Keratinocyte (primary cell): Measurements from ENCODE around the gene NPVF. TPM values are rescaled to one million over a fixed set of nuclear protein-coding genes. Genes with fewer than 3 reads are reported as not detected.

Experiments used
- DNase-seq: peaks from one replicate; pipeline ENCODE4 v3.0.0-alpha.2; 2011; ENCODE audit warnings: low read depth, missing footprints, low spot score
- FAIRE-seq: peaks from 2 replicates; lab custom pipeline; 2011; peaks lifted over from hg19 to GRCh38; lab: Jason Lieb, UNC
- H2AFZ ChIP-seq: 2 replicates; pipeline ENCODE4 v1.6.0; 2012; ENCODE audit warnings: low read length, control low read depth, inconsistent platforms; ENCODE audit not compliant: control insufficient read depth
- H3K27ac ChIP-seq: 2 replicates; pipeline ENCODE4 v1.5.1; 2011; ENCODE audit warnings: low read length; ENCODE audit not compliant: control insufficient read depth, insufficient read depth
- H3K27me3 ChIP-seq: 3 replicates; pipeline ENCODE4 v1.6.0; 2011; ENCODE audit warnings: low read length; ENCODE audit not compliant: control insufficient read depth, insufficient read depth; ENCODE audit errors: extremely low read depth
- H3K36me3 ChIP-seq, 2 experiments: 2 replicates in 1 of 2; 3 replicates in 1 of 2; pipeline ENCODE4 v1.5.1; 2011; ENCODE audit warnings: low read length in 2 of 2, mild to moderate bottlenecking in 1 of 2; ENCODE audit not compliant: control insufficient read depth in 2 of 2, insufficient read depth in 2 of 2; ENCODE audit errors: extremely low read depth in 1 of 2
- H3K4me1 ChIP-seq: 3 replicates; pipeline ENCODE4 v1.5.1; 2011; ENCODE audit warnings: low read length; ENCODE audit not compliant: control insufficient read depth, insufficient read depth; ENCODE audit errors: extremely low read depth
- H3K4me2 ChIP-seq: 3 replicates; pipeline ENCODE4 v1.6.0; 2011; ENCODE audit warnings: low read depth, low read length; ENCODE audit not compliant: control insufficient read depth, insufficient read depth; ENCODE audit errors: extremely low read depth
- H3K4me3 ChIP-seq, 3 experiments: fragments of 200-600 bp in 1 of 3; sonication (generic) in 1 of 3; 2 replicates in 2 of 3; 3 replicates in 1 of 3; pipeline ENCODE4 v1.5.1; 2011 to 2016; ENCODE audit warnings: low read length in 3 of 3, mild to moderate bottlenecking in 3 of 3, control low read depth in 2 of 3, inconsistent platforms in 1 of 3, low read depth in 1 of 3, mixed read lengths in 1 of 3, mixed run types in 1 of 3, moderate library complexity in 1 of 3; ENCODE audit not compliant: control insufficient read depth in 2 of 3, insufficient read depth in 2 of 3; ENCODE audit errors: extremely low read depth in 1 of 3
- H3K79me2 ChIP-seq: 2 replicates; pipeline ENCODE4 v1.6.0; 2012; ENCODE audit warnings: low read length; ENCODE audit not compliant: control insufficient read depth, insufficient read depth
- H3K9ac ChIP-seq: 3 replicates; pipeline ENCODE4 v1.6.0; 2011; ENCODE audit warnings: low read length; ENCODE audit not compliant: control insufficient read depth, insufficient read depth; ENCODE audit errors: extremely low read depth
- H3K9me1 ChIP-seq: 3 replicates; pipeline ENCODE4 v1.6.0; 2011; ENCODE audit warnings: low read length; ENCODE audit not compliant: control insufficient read depth, insufficient read depth; ENCODE audit errors: extremely low read depth
- H3K9me3 ChIP-seq: 2 replicates; pipeline ENCODE4 v1.5.1; 2012; ENCODE audit warnings: low read depth, low read length; ENCODE audit not compliant: control insufficient read depth
- H4K20me1 ChIP-seq: 3 replicates; pipeline ENCODE4 v1.6.0; 2011; ENCODE audit warnings: low read length; ENCODE audit not compliant: control insufficient read depth, insufficient read depth; ENCODE audit errors: extremely low read depth
- EZH2 ChIP-seq: IDR thresholded peaks from one replicate; pipeline ENCODE4 v1.6.1; 2012; ENCODE audit warnings: inconsistent platforms, mild to moderate bottlenecking, low read length, moderate library complexity
- dilution Hi-C: fragments of 300-500 bp; cut with MboI; formaldehyde crosslinking; loops from one replicate; pipeline ENCODE4 v1.7.0; 2020; ENCODE audit warnings: low sequenced_read_pairs; ENCODE audit not compliant: extremely low pct_ligation_motif_present
- polyA plus RNA-seq, 5 experiments: library from polyadenylated mRNA; depleted of rRNA in 3 of 5; stranded (reverse) in 3 of 5; stranded (forward) in 1 of 5; unstranded in 1 of 5; fragments of >200 nt; gene quantifications; 1 replicate in 1 of 5; 2 replicates in 3 of 5; 3 replicates in 1 of 5; pipeline versions ENCODE4 v1.2.1 to v1.2.3, GENCODE V29; 2011 to 2012; ENCODE audit warnings: missing spikeins in 2 of 5, low read depth in 1 of 5, low replicate concordance in 1 of 5
- TF ChIP-seq, protein P1 (sequence below), 3 experiments: IDR thresholded peaks in 1 of 3; conservative IDR thresholded peaks in 1 of 3; optimal IDR thresholded peaks in 1 of 3; 2 replicates in 2 of 3; 3 replicates in 1 of 3; pipeline versions ENCODE3 to v1.5.1; 2011; ENCODE audit warnings: low read length in 3 of 3, mild to moderate bottlenecking in 3 of 3, moderate library complexity in 2 of 3, control low read depth in 1 of 3, inconsistent platforms in 1 of 3; ENCODE audit not compliant: insufficient read depth in 2 of 3; ENCODE audit errors: extremely low read depth in 1 of 3

The NPVF gene
- polyA plus RNA-seq, 1 donor (not counting 4 experiments of a cell fraction or from before 2014, with no cell fraction given) = not detected

DNA sequence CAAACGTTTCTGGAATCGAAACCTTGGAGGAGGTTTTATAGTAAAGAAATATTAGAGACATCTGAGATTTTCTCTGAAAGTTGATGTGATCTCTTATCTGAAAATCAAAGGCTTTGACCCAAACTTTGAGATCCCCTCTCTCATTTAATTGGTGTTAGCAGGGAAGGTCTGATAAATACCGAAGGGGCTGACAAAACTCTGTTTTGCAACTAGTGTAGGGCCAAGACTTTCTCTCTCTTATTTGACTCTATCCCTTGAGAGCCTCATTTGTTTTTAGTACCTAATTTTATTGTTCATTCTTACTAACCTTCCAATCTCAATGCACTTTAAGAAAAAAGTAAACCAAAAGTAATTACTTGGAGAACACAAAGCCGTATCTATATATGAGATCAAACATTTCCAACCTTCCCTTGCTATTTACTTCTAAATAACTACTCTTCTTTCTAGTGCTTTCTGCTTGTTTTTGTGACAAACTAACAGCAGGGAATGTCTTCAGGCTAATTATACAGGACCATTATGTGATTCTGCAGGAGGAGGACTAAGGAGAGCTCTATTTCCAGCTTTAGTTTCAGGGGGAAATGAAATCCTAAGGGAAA is 33.4 kb upstream of the NPVF start:
- TF ChIP-seq EZH2 = no peak
- TF ChIP-seq, protein P1, sequence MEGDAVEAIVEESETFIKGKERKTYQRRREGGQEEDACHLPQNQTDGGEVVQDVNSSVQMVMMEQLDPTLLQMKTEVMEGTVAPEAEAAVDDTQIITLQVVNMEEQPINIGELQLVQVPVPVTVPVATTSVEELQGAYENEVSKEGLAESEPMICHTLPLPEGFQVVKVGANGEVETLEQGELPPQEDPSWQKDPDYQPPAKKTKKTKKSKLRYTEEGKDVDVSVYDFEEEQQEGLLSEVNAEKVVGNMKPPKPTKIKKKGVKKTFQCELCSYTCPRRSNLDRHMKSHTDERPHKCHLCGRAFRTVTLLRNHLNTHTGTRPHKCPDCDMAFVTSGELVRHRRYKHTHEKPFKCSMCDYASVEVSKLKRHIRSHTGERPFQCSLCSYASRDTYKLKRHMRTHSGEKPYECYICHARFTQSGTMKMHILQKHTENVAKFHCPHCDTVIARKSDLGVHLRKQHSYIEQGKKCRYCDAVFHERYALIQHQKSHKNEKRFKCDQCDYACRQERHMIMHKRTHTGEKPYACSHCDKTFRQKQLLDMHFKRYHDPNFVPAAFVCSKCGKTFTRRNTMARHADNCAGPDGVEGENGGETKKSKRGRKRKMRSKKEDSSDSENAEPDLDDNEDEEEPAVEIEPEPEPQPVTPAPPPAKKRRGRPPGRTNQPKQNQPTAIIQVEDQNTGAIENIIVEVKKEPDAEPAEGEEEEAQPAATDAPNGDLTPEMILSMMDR (optimal IDR thresholded peaks at IDR 0.05 in 1 of 3, IDR thresholded peaks at IDR 0.05 in 1 of 3, conservative IDR thresholded peaks at IDR 0.05 in 1 of 3; ENCODE audit: extremely low read depth in 1 of 3, insufficient read depth in 2 of 3, low read length in 3 of 3) = no peak
- Histone ChIP-seq H3K4me3 (no peak overlapping the region), H3K27ac (no peak overlapping the region), H3K9ac (no peak overlapping the region), H2AFZ (no peak overlapping the region), H3K4me2 (peak overlapping the region; percentile 57), H3K79me2 (no peaks in the 10 kb centered on the region), H3K36me3 (no peaks in the 10 kb centered on the region), H3K4me1 (peaks cover 8% of the 10 kb centered on the region), H4K20me1 (no peaks in the 10 kb centered on the region), H3K9me3 (no peaks in the 10 kb centered on the region), H3K27me3 (no peaks in the 10 kb centered on the region), H3K9me1 (no peaks in the 10 kb centered on the region)
- DNase-seq (no peak), FAIRE-seq (no peak)
- dilution Hi-C loops = no loop called here

- H3K36me3 ChIP-seq = no peaks in the 10 kb centered on the region
- FAIRE-seq (no peak), DNase-seq (no peak)
- no peak overlapping the region for H3K9ac ChIP-seq
- peak overlapping the region; percentile 57 for H3K4me2 ChIP-seq
- no peak overlapping the region for H3K4me3 ChIP-seq
- H4K20me1 ChIP-seq = no peaks in the 10 kb centered on the region
- no peak overlapping the region for H3K27ac ChIP-seq
- TF ChIP-seq, protein P1 (optimal IDR thresholded peaks at IDR 0.05 in 1 of 3, IDR thresholded peaks at IDR 0.05 in 1 of 3, conservative IDR thresholded peaks at IDR 0.05 in 1 of 3; ENCODE audit: extremely low read depth in 1 of 3, insufficient read depth in 2 of 3, low read length in 3 of 3) = no peak
- TF ChIP-seq EZH2 = no peak
- H3K9me1 ChIP-seq = no peaks in the 10 kb centered on the region
- no peaks in the 10 kb centered on the region for H3K9me3 ChIP-seq
- H2AFZ ChIP-seq = peak overlapping the region; percentile 66
- dilution Hi-C loops = no loop called here
- H3K79me2 ChIP-seq = no peaks in the 10 kb centered on the region
- H3K4me1 ChIP-seq = peaks cover 8% of the 10 kb centered on the region
- no peaks in the 10 kb centered on the region for H3K27me3 ChIP-seq
Observed at GRCh38 chr7:25260862-25261494, 32.7 kb upstream of the NPVF start.
